AG20443 (cell line): ENCODE results near the gene ANGPTL2.

ENCODE experiments used
- DNase-seq: peaks from one replicate; pipeline ENCODE4 v3.0.0; 2012; ENCODE audit warnings: low spot score, mixed read lengths

The ANGPTL2 gene

DNA sequence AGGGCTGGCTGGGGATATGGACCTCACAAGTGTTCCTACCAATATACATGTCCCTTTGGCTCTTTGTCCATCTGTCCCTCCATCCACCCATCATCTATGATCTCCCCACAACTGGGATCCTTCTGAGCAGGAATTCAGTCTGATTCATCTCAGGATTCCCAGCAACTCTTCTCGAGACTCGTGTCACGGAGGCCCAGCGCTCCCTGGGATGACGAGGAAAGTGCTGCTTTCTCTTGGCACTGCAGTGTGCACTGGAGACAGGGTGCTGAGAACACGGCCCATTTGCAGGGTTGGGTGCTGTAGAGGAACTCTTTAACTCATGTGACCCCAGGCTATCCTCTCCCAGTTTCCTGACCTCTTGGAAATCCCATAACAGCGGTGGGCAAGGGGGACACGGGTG lies 72.9 kb downstream of the ANGPTL2 start:
- no peak for DNase-seq

- peak; percentile 79 for DNase-seq
Measured at GRCh38 chr9:127049044-127049443, 73.4 kb downstream of the ANGPTL2 start.

DNA sequence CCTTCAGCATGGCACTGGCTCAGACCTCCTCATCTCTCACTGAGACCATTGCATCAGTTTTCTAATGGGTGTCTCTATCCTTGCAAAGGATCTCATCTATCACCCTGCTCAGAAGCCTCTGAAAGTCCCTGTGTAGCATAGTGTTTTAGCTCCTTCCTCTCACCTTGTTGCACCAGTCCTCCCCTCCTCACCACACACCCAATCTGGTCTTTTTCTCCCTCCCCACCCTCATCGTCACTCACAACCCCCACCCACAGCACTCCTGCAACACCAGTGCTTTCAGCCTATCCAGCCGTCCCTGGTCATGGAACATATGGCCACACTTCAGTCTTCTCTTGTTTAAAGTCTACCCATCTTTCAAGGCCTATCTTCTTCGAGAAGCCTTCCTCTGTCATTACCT lies 74.5 kb downstream of the ANGPTL2 start:
- DNase-seq = no peak

GRCh38 chr9:127045148-127045547 lies 77.3 kb downstream of the ANGPTL2 start:
- no peak for DNase-seq

GRCh38 chr9:127039492-127039891 lies 82.9 kb downstream of the ANGPTL2 start:
- DNase-seq = no peak

GRCh38 chr9:127038531-127038930 lies 83.9 kb downstream of the ANGPTL2 start:
- no peak for DNase-seq
